ENCODE data around the gene ALG13.

The ALG13 gene

GRCh38 chrX:111648802-111649201 is 32.2 kb upstream of the ALG13 start:
- no peak for DNase-seq
- Mint-ChIP-seq H3K36me3 (ENCODE audit: low read depth) (no peaks in the 10 kb centered on the region), H3K4me1 (no peaks in the 10 kb centered on the region), H3K4me3 (no peak overlapping the region), H3K9me3 (no peaks in the 10 kb centered on the region), H3K27me3 (ENCODE audit: low read depth, poor library complexity) (no peaks in the 10 kb centered on the region), H3K27ac (no peak overlapping the region)
- no peak for TF ChIP-seq CTCF (IDR thresholded peaks at IDR 0.05)

DNA sequence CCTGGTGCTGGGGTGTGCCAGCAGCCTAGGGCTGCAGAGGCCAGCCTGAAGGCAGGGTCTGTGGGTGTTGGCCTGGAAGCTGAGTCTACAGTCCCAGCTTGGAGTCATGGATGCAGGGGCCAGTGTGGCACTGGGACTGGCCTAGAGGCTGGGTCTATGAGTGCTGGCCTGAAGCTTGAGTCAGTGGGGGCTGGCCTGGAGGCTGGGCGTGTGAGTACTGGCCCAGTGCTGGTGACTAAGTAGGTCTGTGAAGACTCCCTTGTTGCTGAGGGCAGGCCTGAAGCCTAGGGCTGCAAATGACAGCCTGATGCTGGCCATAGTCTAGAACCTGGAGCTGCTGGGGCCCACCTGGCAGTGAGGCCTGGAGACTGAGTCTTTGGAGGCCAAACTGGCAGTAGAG is 31.3 kb upstream of the ALG13 start:
- H3K4me3 Mint-ChIP-seq, result no peak overlapping the region
- DNase-seq, result no peak
- H3K9me3 Mint-ChIP-seq, result no peaks in the 10 kb centered on the region
- H3K27ac Mint-ChIP-seq, result no peak overlapping the region
- TF ChIP-seq CTCF (IDR thresholded peaks at IDR 0.05), result no peak
- no peaks in the 10 kb centered on the region for H3K36me3 Mint-ChIP-seq (ENCODE audit: low read depth)
- no peaks in the 10 kb centered on the region for H3K27me3 Mint-ChIP-seq (ENCODE audit: low read depth, poor library complexity)
- no peaks in the 10 kb centered on the region for H3K4me1 Mint-ChIP-seq

DNA sequence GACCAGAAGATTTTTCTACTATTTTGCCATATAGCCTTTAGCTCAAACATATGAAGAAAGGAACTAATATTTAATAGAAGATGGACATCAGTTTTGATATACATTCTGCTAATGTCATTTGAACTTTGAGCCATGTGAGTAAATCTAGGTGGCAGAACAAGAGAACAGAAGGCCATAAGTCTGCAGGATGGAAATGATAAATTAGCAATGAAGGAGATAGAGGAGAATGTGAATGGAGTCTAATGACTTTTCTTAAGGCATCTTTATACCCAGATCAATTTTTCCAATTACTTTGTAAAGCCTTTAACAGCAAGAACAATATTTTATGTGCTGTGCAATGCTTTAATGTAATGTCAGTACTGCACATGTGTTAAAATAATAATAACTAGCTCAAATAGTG is 30.1 kb upstream of the ALG13 start:
- Mint-ChIP-seq H3K9me3 (no peaks in the 10 kb centered on the region), H3K36me3 (ENCODE audit: low read depth) (no peaks in the 10 kb centered on the region), H3K4me1 (no peaks in the 10 kb centered on the region), H3K27me3 (ENCODE audit: low read depth, poor library complexity) (no peaks in the 10 kb centered on the region), H3K27ac (no peak overlapping the region), H3K4me3 (no peak overlapping the region)
- no peak for DNase-seq
- no peak for TF ChIP-seq CTCF (IDR thresholded peaks at IDR 0.05)

- Mint-ChIP-seq H3K4me3 (no peak overlapping the region), H3K27ac (no peak overlapping the region), H3K36me3 (ENCODE audit: low read depth) (no peaks in the 10 kb centered on the region), H3K4me1 (no peaks in the 10 kb centered on the region), H3K27me3 (ENCODE audit: low read depth, poor library complexity) (peaks cover 4% of the 10 kb centered on the region), H3K9me3 (no peaks in the 10 kb centered on the region)
- DNase-seq, result no peak
- no peak for TF ChIP-seq CTCF (IDR thresholded peaks at IDR 0.05)
Measured at GRCh38 chrX:111652719-111653118, 28.3 kb upstream of the ALG13 start.

- no peak overlapping the region for H3K4me3 Mint-ChIP-seq
- no peaks in the 10 kb centered on the region for H3K36me3 Mint-ChIP-seq (ENCODE audit: low read depth)
- no peaks in the 10 kb centered on the region for H3K9me3 Mint-ChIP-seq
- no peaks in the 10 kb centered on the region for H3K4me1 Mint-ChIP-seq
- no peak for DNase-seq
- TF ChIP-seq CTCF (IDR thresholded peaks at IDR 0.05), result no peak
- peak overlapping the region; percentile 18 for H3K27ac Mint-ChIP-seq
- H3K27me3 Mint-ChIP-seq (ENCODE audit: low read depth, poor library complexity), result peaks cover 10% of the 10 kb centered on the region
Measured at GRCh38 chrX:111661241-111661640, 19.7 kb upstream of the ALG13 start.

- Mint-ChIP-seq H3K27ac (no peak overlapping the region), H3K36me3 (ENCODE audit: low read depth) (no peaks in the 10 kb centered on the region)
- no peak for TF ChIP-seq CTCF (IDR thresholded peaks at IDR 0.05)
Measured at GRCh38 chrX:111662292-111662691, 18.7 kb upstream of the ALG13 start.

More at GRCh38 chrX:111662292-111662691, 18.7 kb upstream of the ALG13 start:
- DNase-seq, result no peak
- Mint-ChIP-seq H3K4me3 (no peak overlapping the region), H3K4me1 (no peaks in the 10 kb centered on the region), H3K9me3 (no peaks in the 10 kb centered on the region), H3K27me3 (ENCODE audit: low read depth, poor library complexity) (peaks cover 6% of the 10 kb centered on the region)

All from nephron progenitor cell (in vitro differentiated cells).